Measurements from ENCODE around the gene TP53I3. TPM values are rescaled to one million over a fixed set of nuclear protein-coding genes. Genes with fewer than 3 reads are reported as not detected.

Gene TP53I3
- total RNA-seq, 1 experiment from 2014 or later = 48.1 TPM

DNA sequence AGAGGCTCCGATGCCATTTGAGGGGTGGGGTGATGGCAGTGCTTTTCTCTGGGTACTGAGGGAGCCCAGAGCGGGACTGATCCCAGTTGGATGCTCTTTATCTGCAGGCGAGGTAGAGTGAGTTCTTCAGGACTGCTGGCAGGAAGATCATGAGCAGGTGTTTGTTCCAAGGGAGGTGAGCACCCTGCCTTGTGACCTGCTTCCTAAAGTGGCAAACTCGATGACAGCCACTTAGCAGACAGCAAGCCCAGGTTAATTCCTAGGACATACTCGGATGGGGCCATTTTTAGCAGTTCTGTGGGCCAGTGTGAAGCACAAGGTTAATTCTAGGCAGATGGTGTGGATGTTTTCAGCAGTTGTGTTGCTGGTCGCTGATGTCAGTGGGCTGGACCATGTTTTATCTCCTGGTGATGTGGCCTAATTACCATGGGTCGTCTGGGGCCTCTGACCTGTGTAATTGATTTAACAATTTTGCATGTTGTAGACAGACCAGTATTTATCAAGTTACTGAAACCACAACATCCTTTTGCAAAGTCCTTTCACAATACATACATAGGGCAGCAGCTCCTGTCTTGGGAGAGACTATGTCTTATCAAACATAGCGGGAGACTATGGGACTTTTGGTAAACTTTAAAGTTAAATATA is 30.1 kb downstream of the TP53I3 start:
- Mint-ChIP-seq H3K9me3 (no peaks in the 10 kb centered on the region), H3K27ac (no peak overlapping the region; a peak in 1 of 7 replicates), H3K36me3 (ENCODE audit: insufficient read depth in 1 of 3, low read depth in 3 of 3) (peaks cover 14 to 22% (median 14%) of the 10 kb centered on the region in 3 experiments; a peak in 6 of 7 replicates), H3K4me1 (no peaks in the 10 kb centered on the region), H3K27me3 (ENCODE audit: low read depth) (no peaks in the 10 kb centered on the region), H3K4me3 (no peak overlapping the region)
- Histone ChIP-seq H2AK5ac (ENCODE audit: insufficient read length, low read length) (no peak overlapping the region), H3K79me2 (ENCODE audit: insufficient read depth, low read length) (no peaks in the 10 kb centered on the region), H2BK120ac (ENCODE audit: low read depth, low read length, poor library complexity, severe bottlenecking) (no peak overlapping the region), H4K8ac (replicated peaks; ENCODE audit: insufficient read length, low read depth, low read length) (no peak overlapping the region), H4K5ac (ENCODE audit: insufficient read length, low read depth, low read length) (no peak overlapping the region), H3K79me1 (ENCODE audit: insufficient read depth, low read depth, low read length, poor library complexity, severe bottlenecking) (no peaks in the 10 kb centered on the region), H2BK12ac (ENCODE audit: insufficient read length, low read depth, low read length) (no peak overlapping the region), H4K20me1 (ENCODE audit: control insufficient read depth, insufficient read depth, insufficient read length) (no peaks in the 10 kb centered on the region), H3K9me3 (ENCODE audit: control insufficient read depth, low read depth, low read length) (no peaks in the 10 kb centered on the region), H3K9ac (ENCODE audit: extremely low read depth, insufficient read length, low read length) (no peak overlapping the region), H3K4me2 (ENCODE audit: insufficient read depth, insufficient read length, low read length) (no peak overlapping the region), H3K27me3 (ENCODE audit: insufficient read depth, low read length) (no peaks in the 10 kb centered on the region), H3K14ac (ENCODE audit: insufficient read depth, low read length) (no peak overlapping the region), H3K4me1 (ENCODE audit: insufficient read depth, low read length) (0 out of 2 replicates have a peak, but pooled peaks cover 1% of the 10 kb centered on the region), H3K23me2 (ENCODE audit: insufficient read length, low read depth, low read length, poor library complexity, severe bottlenecking) (no peaks in the 10 kb centered on the region), H3K4ac (ENCODE audit: low read depth, low read length) (no peak overlapping the region), H2BK20ac (ENCODE audit: low read depth, low read length, poor library complexity, severe bottlenecking) (no peak overlapping the region), H2BK5ac (ENCODE audit: insufficient read length, low read length) (no peak overlapping the region), H2BK15ac (ENCODE audit: low read depth, low read length) (no peak overlapping the region), H3K18ac (ENCODE audit: insufficient read length, low read depth, low read length) (no peak overlapping the region), H3K27ac (ENCODE audit: insufficient read length, low read depth, low read length) (no peak overlapping the region), H3K56ac (ENCODE audit: insufficient read length, low read depth, low read length) (no peak overlapping the region), H3T11ph (ENCODE audit: low read length) (no peak overlapping the region), H3K23ac (ENCODE audit: insufficient read length, low read depth, low read length) (no peak overlapping the region), H4K91ac (ENCODE audit: insufficient read length, low read depth, low read length) (no peak overlapping the region), H2AFZ (ENCODE audit: low read length) (no peak overlapping the region)
- no CpG with 5 or more reads among the region's 8 CpGs for WGBS (ENCODE audit: extremely low coverage, insufficient read length, low lambda C conversion rate)
- TF ChIP-seq, protein P1, sequence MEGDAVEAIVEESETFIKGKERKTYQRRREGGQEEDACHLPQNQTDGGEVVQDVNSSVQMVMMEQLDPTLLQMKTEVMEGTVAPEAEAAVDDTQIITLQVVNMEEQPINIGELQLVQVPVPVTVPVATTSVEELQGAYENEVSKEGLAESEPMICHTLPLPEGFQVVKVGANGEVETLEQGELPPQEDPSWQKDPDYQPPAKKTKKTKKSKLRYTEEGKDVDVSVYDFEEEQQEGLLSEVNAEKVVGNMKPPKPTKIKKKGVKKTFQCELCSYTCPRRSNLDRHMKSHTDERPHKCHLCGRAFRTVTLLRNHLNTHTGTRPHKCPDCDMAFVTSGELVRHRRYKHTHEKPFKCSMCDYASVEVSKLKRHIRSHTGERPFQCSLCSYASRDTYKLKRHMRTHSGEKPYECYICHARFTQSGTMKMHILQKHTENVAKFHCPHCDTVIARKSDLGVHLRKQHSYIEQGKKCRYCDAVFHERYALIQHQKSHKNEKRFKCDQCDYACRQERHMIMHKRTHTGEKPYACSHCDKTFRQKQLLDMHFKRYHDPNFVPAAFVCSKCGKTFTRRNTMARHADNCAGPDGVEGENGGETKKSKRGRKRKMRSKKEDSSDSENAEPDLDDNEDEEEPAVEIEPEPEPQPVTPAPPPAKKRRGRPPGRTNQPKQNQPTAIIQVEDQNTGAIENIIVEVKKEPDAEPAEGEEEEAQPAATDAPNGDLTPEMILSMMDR (conservative IDR thresholded peaks at IDR 0.05) = no peak
- no peak for DNase-seq

All from H9 (cell line).